HCT116 (cell line): ENCODE results near the gene SYT4. TPM values are rescaled to one million over a fixed set of nuclear protein-coding genes. Genes with fewer than 3 reads are reported as not detected.

Experiments
- ATAC-seq: fragments of 200-7000 bp; cut with Tn5 transposase; 2 replicates; pipeline ENCODE4 v1.9.1; 2020; ENCODE audit warnings: mild to moderate bottlenecking, moderate library complexity
- BruUV-seq: library from RNA; stranded (reverse); fragments of 400-500 nt; replicated peaks from 2 replicates; lab custom pipeline; 2021; lab: Mats Ljungman, UMichigan
- CTCF ChIA-PET: fragments of 300-600 bp; sonication (Branson Sonifier 250); formaldehyde crosslinking; loops from one replicate; lab custom pipeline; 2021; ENCODE audit warnings: antibody characterized with exemption; lab: Charles Lee
- POLR2A ChIA-PET: fragments of 300-600, 350-600 bp; sonication (Branson Sonifier 250); formaldehyde crosslinking; loops from one replicate; lab custom pipeline; 2021; ENCODE audit warnings: antibody characterized with exemption; lab: Charles Lee
- RAD21 ChIA-PET, 2 experiments: fragments of 300-600 bp; sonication (Branson Sonifier 250); formaldehyde crosslinking; loops; one replicate each; lab custom pipeline; 2023; ENCODE audit warnings: low total read pairs in 2 of 2; ENCODE audit not compliant: uncharacterized antibody in 2 of 2, unreplicated experiment in 2 of 2, low non-redundant PET in 1 of 2; lab: Charles Lee
- DNase-seq: peaks from one replicate; pipeline ENCODE4 v3.0.0-alpha.2; 2010; ENCODE audit warnings: low read depth, low spot score
- H2AFZ ChIP-seq: fragments of 200-600 bp; shearing (Covaris generic), sonication (generic); 2 replicates; pipeline ENCODE4 v1.6.1; 2017; ENCODE audit warnings: low read depth, mixed run types, mixed read lengths, antibody characterized with exemption, low read length; ENCODE audit not compliant: poor library complexity, severe bottlenecking
- H3K27ac ChIP-seq: 2 replicates; pipeline ENCODE4 v1.5.1; 2012; ENCODE audit warnings: low read depth, low read length
- H3K27me3 ChIP-seq: fragments of 200-600 bp; sonication (generic); 2 replicates; pipeline ENCODE4 v1.6.1; 2016; ENCODE audit warnings: mixed run types, low read length, mixed read lengths; ENCODE audit not compliant: insufficient read depth
- H3K36me3 ChIP-seq, 2 experiments: fragments of 200-500 bp in 1 of 2; fragments of 200-600 bp in 1 of 2; sonication (Bioruptor generic) in 1 of 2; sonication (generic) in 1 of 2; 2 replicates each; pipeline versions ENCODE4 v1.5.1 to v1.6.1; 2014 to 2016; ENCODE audit warnings: low read length in 2 of 2, inconsistent platforms in 1 of 2, mixed read lengths in 1 of 2, mixed run types in 1 of 2; ENCODE audit not compliant: insufficient read depth in 2 of 2, control insufficient read depth in 1 of 2
- H3K4me1 ChIP-seq, 2 experiments: fragments of 200-600 bp in 1 of 2; sonication (generic) in 1 of 2; 2 replicates each; pipeline versions ENCODE4 v1.5.1 to v1.6.1; 2012 to 2017; ENCODE audit warnings: low read length in 2 of 2, inconsistent platforms in 1 of 2, mild to moderate bottlenecking in 1 of 2, mixed read lengths in 1 of 2, mixed run types in 1 of 2, moderate library complexity in 1 of 2; ENCODE audit not compliant: insufficient read depth in 2 of 2, control insufficient read depth in 1 of 2
- H3K4me2 ChIP-seq: fragments of 200-600 bp; sonication (generic); 2 replicates; pipeline ENCODE4 v1.6.1; 2017; ENCODE audit warnings: mixed run types, low read length, mixed read lengths
- H3K4me3 ChIP-seq, 2 experiments: fragments of 200-600 bp in 1 of 2; sonication (generic) in 1 of 2; replicated peaks in 1 of 2; 2 replicates each; pipeline ENCODE4 v1.5.1; 2011 to 2016; ENCODE audit warnings: low read length in 2 of 2, control low read depth in 1 of 2, low read depth in 1 of 2, mild to moderate bottlenecking in 1 of 2, mixed read lengths in 1 of 2, mixed run types in 1 of 2
- H3K79me2 ChIP-seq: fragments of 200-600 bp; sonication (generic); 2 replicates; pipeline ENCODE4 v1.6.1; 2017; ENCODE audit warnings: mild to moderate bottlenecking, mixed run types, low read length, moderate library complexity, mixed read lengths; ENCODE audit not compliant: insufficient read depth
- H3K9ac ChIP-seq: fragments of 200-600 bp; sonication (generic); 2 replicates; pipeline ENCODE4 v1.6.1; 2016; ENCODE audit warnings: low read length, mixed read lengths
- H3K9me2 ChIP-seq: fragments of 200-600 bp; sonication (generic), shearing (Covaris generic); 2 replicates; pipeline ENCODE4 v1.6.1; 2017; ENCODE audit warnings: mixed run types, mild to moderate bottlenecking, moderate library complexity; ENCODE audit not compliant: insufficient read depth
- H3K9me3 ChIP-seq, 2 experiments: fragments of 200-500 bp in 1 of 2; fragments of 200-600 bp in 1 of 2; sonication (Bioruptor generic) in 1 of 2; sonication (generic) in 1 of 2; 2 replicates each; pipeline ENCODE4 v1.6.1; 2014 to 2017; ENCODE audit warnings: low read length in 2 of 2, mixed read lengths in 2 of 2, inconsistent platforms in 1 of 2, low read depth in 1 of 2, mild to moderate bottlenecking in 1 of 2, mixed run types in 1 of 2, moderate library complexity in 1 of 2; ENCODE audit not compliant: control insufficient read depth in 1 of 2, insufficient read depth in 1 of 2
- H4K20me1 ChIP-seq: fragments of 200-600 bp; sonication (generic), shearing (Covaris generic); 2 replicates; pipeline ENCODE4 v1.6.1; 2017; ENCODE audit warnings: mixed run types, mild to moderate bottlenecking, moderate library complexity; ENCODE audit not compliant: insufficient read depth
- ATF3 ChIP-seq: IDR thresholded peaks from 2 replicates; pipeline ENCODE4 v1.6.1; 2012
- CBX3 ChIP-seq: IDR thresholded peaks from 2 replicates; pipeline ENCODE4 v1.6.1; 2012; ENCODE audit warnings: low read depth
- EGR1 ChIP-seq: IDR thresholded peaks from 2 replicates; pipeline ENCODE4 v1.6.1; 2012; ENCODE audit warnings: low read depth
- ELF1 ChIP-seq: IDR thresholded peaks from 2 replicates; pipeline ENCODE4 v1.6.1; 2012; ENCODE audit warnings: low read depth, borderline replicate concordance
- EZH2 ChIP-seq: fragments of 200-600 bp; sonication (generic); IDR thresholded peaks from 2 replicates; pipeline ENCODE4 v1.6.1; 2017; ENCODE audit warnings: antibody characterized with exemption, mixed run types
- EZH2phosphoT487 ChIP-seq: fragments of 200-600 bp; IDR thresholded peaks from 2 replicates; pipeline ENCODE4 v1.6.1; 2018; ENCODE audit warnings: antibody characterized with exemption, borderline replicate concordance
- FOSL1 ChIP-seq: IDR thresholded peaks from 2 replicates; pipeline ENCODE4 v1.6.1; 2012; ENCODE audit warnings: low read depth
- REST ChIP-seq: IDR thresholded peaks from 2 replicates; pipeline ENCODE4 v1.6.1; 2012; ENCODE audit warnings: low read depth
- SIN3A ChIP-seq: IDR thresholded peaks from 2 replicates; pipeline ENCODE4 v1.6.1; 2012; ENCODE audit warnings: low read depth
- SP1 ChIP-seq: IDR thresholded peaks from 2 replicates; pipeline ENCODE4 v1.6.1; 2012; ENCODE audit warnings: low read depth
- SRF ChIP-seq: IDR thresholded peaks from 2 replicates; pipeline ENCODE4 v1.6.1; 2012; ENCODE audit warnings: low read depth
- ZBTB33 ChIP-seq: IDR thresholded peaks from 2 replicates; pipeline ENCODE4 v1.6.1; 2011; ENCODE audit warnings: mild to moderate bottlenecking, low read length, moderate library complexity; ENCODE audit not compliant: insufficient replicate concordance; ENCODE audit errors: extremely low read depth
- ZFX ChIP-seq: fragments of 450-650 bp; IDR thresholded peaks from 2 replicates; pipeline ENCODE4 v1.6.1; 2017
- ZNF274 ChIP-seq: fragments of 200-500 bp; sonication (Bioruptor generic); IDR thresholded peaks from 2 replicates; pipeline ENCODE4 v1.6.1; 2014; ENCODE audit warnings: mild to moderate bottlenecking, low read depth, low read length, inconsistent platforms
- intact Hi-C: fragments of 100-400 bp; cut with micrococcal nuclease; formaldehyde crosslinking; loops from 2 replicates; pipeline ENCODE4 v1.10.0; 2022
- total RNA-seq: library from RNA; stranded (reverse); gene quantifications from one replicate; pipeline ENCODE4 v1.2.1, GENCODE V29; 2021; ENCODE audit not compliant: unreplicated experiment

Gene SYT4
- total RNA-seq, 1 experiment from 2014 or later, result not detected

- no peak overlapping the region for H3K4me2 ChIP-seq
- ChIA-PET POLR2A (no interaction called here), CTCF (no interaction called here), RAD21 (no interaction called here)
- H3K27ac ChIP-seq, result no peak overlapping the region
- H3K9me3 ChIP-seq, result peaks cover 3 to 10% of the 10 kb centered on the region in 2 experiments; a peak in 2 of 4 replicates
- H4K20me1 ChIP-seq, result no peaks in the 10 kb centered on the region
- no TSS peak for BruUV-seq
- H3K36me3 ChIP-seq, result no peaks in the 10 kb centered on the region
- H3K4me1 ChIP-seq, result no peaks in the 10 kb centered on the region
- H3K9me2 ChIP-seq, result no peaks in the 10 kb centered on the region
- H3K79me2 ChIP-seq, result no peaks in the 10 kb centered on the region
- intact Hi-C loops, result no loop called here
- TF ChIP-seq ZFX (no peak), ATF3 (no peak), SIN3A (no peak), SP1 (no peak), ZBTB33 (no peak), FOSL1 (no peak), ELF1 (no peak), EGR1 (no peak), ZNF274 (no peak), CBX3 (no peak), EZH2phosphoT487 (no peak), EZH2 (no peak), SRF (no peak), REST (no peak)
- no peak overlapping the region for H2AFZ ChIP-seq
- H3K9ac ChIP-seq, result no peak overlapping the region
- H3K27me3 ChIP-seq, result no peaks in the 10 kb centered on the region
- no peak overlapping the region for H3K4me3 ChIP-seq
- DNase-seq (no peak), ATAC-seq (no peak)
Observed at GRCh38 chr18:43279015-43279744, 1.9 kb upstream of the SYT4 start.
